SK-N-MC (cell line): ENCODE results near the gene HS3ST4.
"Not testable (repeated sequence)": the region's sequence is repeated elsewhere in the genome, so short reads cannot be mapped to it uniquely, and the experiment has no call there.

Experiments used
- DNase-seq: peaks from one replicate; pipeline ENCODE4 v3.0.0-alpha.2; 2011; ENCODE audit warnings: low read depth, low spot score
- H3K27ac ChIP-seq: fragments of 200-600 bp; sonication (generic); 2 replicates; pipeline ENCODE4 v1.5.1; 2016; ENCODE audit warnings: mixed run types
- H3K36me3 ChIP-seq: fragments of 200-600 bp; sonication (generic); 2 replicates; pipeline ENCODE4 v1.6.1; 2017; ENCODE audit warnings: antibody characterized with exemption, low read length, mixed read lengths; ENCODE audit not compliant: insufficient read depth
- H3K4me3 ChIP-seq: fragments of 200-600 bp; sonication (generic); 2 replicates; pipeline ENCODE4 v1.5.1; 2016
- H3K9ac ChIP-seq: fragments of 200-600 bp; sonication (generic); 2 replicates; pipeline ENCODE4 v1.8.0; 2017; ENCODE audit warnings: mixed run types, mixed read lengths; ENCODE audit not compliant: insufficient read length
- H3K9me3 ChIP-seq: fragments of 200-600 bp; sonication (generic); 2 replicates; pipeline ENCODE4 v1.6.1; 2017; ENCODE audit warnings: low read depth, mild to moderate bottlenecking, antibody characterized with exemption, low read length, moderate library complexity, mixed read lengths
- EZH2 ChIP-seq: fragments of 200-600 bp; sonication (generic); IDR thresholded peaks from one replicate; pipeline ENCODE4 v1.6.1; 2017; ENCODE audit warnings: antibody characterized with exemption
- FOXP2 ChIP-seq: optimal IDR thresholded peaks from 2 replicates; pipeline ENCODE3; 2011; ENCODE audit warnings: mild to moderate bottlenecking, moderate library complexity; ENCODE audit not compliant: insufficient read depth; ENCODE audit errors: extremely low read length, control extremely low read depth
- POLR2AphosphoS5 ChIP-seq: IDR thresholded peaks from 2 replicates; pipeline ENCODE4 v1.6.1; 2012; ENCODE audit warnings: mild to moderate bottlenecking, low read depth, low read length, borderline replicate concordance

Gene HS3ST4

DNA sequence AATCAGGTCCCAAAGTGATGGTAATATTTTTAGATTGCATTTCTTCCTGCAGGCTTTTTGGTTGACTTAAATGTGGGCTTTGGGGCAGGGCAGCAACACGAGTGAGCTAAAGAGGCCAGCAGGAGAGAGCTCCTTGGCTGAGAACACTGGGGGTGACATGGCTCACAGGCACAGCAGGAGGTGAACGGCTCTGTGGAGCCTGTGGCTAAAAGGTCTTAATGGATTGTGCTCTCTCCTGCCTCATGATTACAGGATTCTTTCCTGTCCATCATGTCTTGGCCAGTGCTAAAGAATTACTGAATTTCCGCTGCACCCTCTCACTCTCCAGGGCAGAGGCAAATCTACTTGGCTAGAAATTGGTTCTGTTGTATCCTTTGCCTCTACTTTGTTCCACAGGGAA, 366.6 kb downstream of the HS3ST4 start:
- Histone ChIP-seq H3K9ac (no peak overlapping the region), H3K9me3 (no peaks in the 10 kb centered on the region), H3K27ac (no peak overlapping the region), H3K4me3 (no peak overlapping the region), H3K36me3 (no peaks in the 10 kb centered on the region)
- no peak for DNase-seq
- TF ChIP-seq EZH2 (no peak), POLR2AphosphoS5 (no peak), FOXP2 (no peak)

DNA sequence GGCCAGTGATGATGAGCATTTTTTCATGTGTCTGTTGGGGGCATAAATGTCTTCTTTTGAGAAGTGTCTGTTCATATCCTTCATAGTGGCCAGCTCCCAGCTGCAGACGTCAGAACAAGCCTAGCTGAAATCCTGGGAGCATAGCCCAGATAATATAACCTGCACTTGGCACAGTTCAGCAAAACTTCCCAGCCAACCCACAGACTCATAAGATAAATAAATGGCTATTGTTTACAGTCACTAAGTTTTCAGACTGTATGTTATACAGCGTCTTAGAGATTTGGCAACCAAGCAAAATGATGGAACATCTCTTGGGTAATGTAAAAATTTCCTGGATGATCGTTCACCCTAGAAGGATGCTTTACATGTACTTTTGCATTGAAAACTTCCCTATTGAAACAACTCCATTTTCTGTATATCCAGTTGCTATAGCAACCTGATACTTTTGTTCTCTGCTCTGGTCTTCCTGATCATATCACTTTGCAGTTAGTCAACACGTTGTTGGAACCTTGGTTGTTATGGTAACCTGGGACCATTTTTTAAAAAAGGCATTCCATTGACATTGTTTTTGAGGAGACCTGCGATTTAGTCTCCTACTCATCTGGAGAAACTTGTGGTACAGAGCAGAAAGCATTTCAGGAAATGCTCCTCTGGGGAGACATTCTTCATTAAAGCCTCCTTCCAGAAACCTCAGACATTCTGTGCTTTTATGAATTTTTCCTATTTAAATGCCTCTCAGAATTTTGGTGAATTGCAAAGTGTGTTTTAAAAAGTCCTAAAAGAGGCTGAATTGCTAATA, 378.7 kb downstream of the HS3ST4 start:
- H3K27ac ChIP-seq, result peak overlapping the region; percentile 56
- peak; percentile 99 for DNase-seq
- peak overlapping the region; percentile 59; the same call in 1 of the 2 replicates for H3K4me3 ChIP-seq
- TF ChIP-seq POLR2AphosphoS5 (no peak; the same call in 1 of the 2 replicates), FOXP2 (no peak), EZH2 (no peak)
- H3K9me3 ChIP-seq, result no peaks in the 10 kb centered on the region
- no peaks in the 10 kb centered on the region for H3K36me3 ChIP-seq
- no peak overlapping the region for H3K9ac ChIP-seq

DNA sequence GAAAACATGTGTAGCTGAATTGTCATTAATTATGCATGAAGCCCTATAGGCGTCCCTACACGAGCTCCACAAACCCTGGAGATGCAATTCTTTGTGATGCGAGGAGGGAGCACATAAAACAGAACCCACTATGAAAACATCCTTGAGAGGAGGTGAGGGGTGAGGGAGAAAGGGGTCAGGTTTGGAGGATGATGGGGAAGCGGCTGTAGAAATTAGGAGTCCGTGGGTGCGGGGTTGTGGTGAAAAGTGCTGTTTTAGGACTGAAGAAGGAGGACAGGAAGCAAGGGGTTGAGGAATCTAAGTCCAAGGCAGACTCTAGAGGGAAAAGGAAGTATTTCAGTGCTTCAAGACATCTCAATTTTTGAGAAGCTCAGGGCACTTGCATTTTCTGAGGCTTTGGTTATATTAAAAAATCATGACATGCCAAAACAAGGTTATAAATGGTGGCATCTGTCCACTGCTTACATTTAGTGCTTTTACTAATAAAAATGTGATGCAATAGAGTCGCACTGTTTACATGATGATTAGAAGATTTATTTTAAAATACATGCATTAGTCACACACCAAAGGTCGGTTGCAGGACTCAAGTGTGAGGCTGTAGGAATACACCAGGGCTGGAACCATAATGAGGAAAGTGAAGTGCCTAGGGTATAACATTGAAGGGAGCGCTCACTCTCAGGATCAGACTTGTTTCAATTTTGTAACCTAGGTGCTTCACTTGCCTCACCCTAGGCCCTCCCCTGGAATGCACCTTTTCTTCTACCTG, 379.5 kb downstream of the HS3ST4 start:
- DNase-seq, result no peak
- no peaks in the 10 kb centered on the region for H3K36me3 ChIP-seq
- no peak overlapping the region for H3K9ac ChIP-seq
- no peaks in the 10 kb centered on the region for H3K9me3 ChIP-seq
- H3K4me3 ChIP-seq, result peak overlapping the region; percentile 59
- peak overlapping the region; percentile 56 for H3K27ac ChIP-seq
- TF ChIP-seq EZH2 (no peak), POLR2AphosphoS5 (no peak), FOXP2 (no peak)

DNA sequence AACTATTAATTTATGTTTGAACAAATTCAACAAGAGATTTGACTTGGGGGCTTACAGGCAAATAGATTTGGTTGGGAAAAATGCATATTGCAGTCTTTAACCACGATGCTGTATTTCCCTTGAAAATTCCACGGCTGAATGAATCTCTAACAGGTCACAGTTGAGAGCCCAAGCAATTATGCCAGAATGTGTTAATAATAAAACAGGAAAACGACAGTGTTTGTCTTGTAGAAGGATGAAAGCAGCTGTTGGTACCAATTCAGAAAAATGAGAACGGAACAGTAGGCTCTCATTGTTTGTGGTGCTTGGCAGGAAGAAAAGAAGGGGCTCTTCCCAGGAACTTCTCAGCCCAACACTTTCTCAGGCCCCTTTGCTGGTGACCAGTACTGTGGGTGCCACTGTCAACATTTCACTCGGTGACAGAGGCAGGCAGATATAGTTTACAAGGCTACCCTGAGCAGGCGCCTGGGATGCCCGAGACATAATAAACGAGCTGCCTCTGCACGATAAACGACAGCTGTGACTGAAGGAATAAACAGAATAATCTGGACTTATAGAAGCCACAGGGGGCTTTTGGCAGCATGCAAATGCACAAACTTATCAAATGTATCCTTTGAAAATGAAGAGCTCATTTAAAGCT, 387.1 kb downstream of the HS3ST4 start:
- TF ChIP-seq FOXP2, result peak; percentile 82
- TF ChIP-seq POLR2AphosphoS5, result no peak
- no peak for TF ChIP-seq EZH2
- Histone ChIP-seq H3K9ac (no peak overlapping the region), H3K9me3 (no peaks in the 10 kb centered on the region; the same call in 1 of the 2 replicates), H3K27ac (no peak overlapping the region), H3K4me3 (peak overlapping the region; percentile 42), H3K36me3 (no peaks in the 10 kb centered on the region)
- DNase-seq, result peak; percentile 32

DNA sequence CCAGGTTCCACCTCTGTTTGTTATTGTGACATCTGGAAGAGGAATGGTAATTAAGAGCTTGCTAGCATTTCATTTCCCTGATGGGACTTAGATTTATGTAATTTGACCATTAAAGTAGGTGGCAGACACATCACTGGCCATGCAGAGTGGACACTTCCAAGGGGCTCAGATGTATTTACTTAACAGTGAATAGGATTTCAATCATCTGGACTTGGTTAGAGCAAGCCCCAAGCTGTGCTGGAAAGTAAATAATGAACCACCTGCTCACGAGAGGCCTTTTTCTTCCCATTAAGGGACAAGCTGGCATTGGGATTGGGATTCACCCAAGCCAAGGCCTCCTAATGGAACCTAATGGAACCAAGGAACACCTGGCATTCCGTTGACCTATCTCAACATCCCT, 395.3 kb downstream of the HS3ST4 start:
- H3K27ac ChIP-seq, result no peak overlapping the region
- no peaks in the 10 kb centered on the region for H3K9me3 ChIP-seq
- TF ChIP-seq EZH2 (no peak), POLR2AphosphoS5 (no peak), FOXP2 (no peak)
- H3K9ac ChIP-seq, result no peak overlapping the region
- no peaks in the 10 kb centered on the region for H3K36me3 ChIP-seq
- H3K4me3 ChIP-seq, result no peak overlapping the region
- no peak for DNase-seq

DNA sequence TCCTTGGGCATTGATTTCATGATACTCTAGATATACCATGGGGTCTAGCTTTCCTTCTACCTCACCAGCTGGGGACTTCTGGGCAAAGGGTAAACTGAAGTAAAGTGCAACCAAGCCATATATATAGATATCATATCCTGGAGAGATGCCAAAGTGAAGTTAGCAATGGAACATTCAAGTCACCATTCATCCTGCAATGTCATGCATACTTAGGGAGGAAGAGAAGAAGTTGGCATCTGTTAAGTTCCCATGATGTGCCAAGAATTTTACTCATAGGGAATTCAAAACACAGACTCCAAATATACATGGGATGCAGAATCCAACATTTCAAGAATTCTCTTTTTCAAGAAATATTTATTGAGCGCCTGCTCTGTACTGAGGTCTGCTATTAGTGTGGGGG, 399.8 kb downstream of the HS3ST4 start:
- Histone ChIP-seq H3K4me3 (no peak overlapping the region), H3K9ac (no peak overlapping the region), H3K36me3 (no peaks in the 10 kb centered on the region), H3K27ac (no peak overlapping the region), H3K9me3 (no peaks in the 10 kb centered on the region)
- no peak for DNase-seq
- TF ChIP-seq FOXP2 (no peak), EZH2 (no peak), POLR2AphosphoS5 (no peak)

DNA sequence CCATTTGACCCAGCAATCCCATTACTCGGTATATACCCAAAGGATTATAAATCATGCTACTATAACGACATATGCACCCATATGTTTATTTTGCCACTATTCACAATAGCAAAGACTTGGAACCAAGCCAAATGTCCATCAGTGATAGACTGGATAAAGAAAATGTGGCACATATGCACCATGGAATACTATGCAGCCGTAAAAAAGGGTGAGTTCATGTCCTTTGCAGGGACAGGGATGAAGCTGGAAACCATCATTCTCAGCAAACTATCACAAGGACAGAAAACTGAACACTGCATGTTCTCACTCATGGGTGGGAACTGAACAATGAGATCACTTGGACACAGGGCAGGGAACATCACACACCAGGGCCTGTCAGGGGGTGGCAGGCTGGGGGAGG, 406.4 kb downstream of the HS3ST4 start:
- H3K9me3 ChIP-seq, H3K9ac ChIP-seq, H3K4me3 ChIP-seq, H3K27ac ChIP-seq, DNase-seq, H3K36me3 ChIP-seq: not testable (repeated sequence)

DNA sequence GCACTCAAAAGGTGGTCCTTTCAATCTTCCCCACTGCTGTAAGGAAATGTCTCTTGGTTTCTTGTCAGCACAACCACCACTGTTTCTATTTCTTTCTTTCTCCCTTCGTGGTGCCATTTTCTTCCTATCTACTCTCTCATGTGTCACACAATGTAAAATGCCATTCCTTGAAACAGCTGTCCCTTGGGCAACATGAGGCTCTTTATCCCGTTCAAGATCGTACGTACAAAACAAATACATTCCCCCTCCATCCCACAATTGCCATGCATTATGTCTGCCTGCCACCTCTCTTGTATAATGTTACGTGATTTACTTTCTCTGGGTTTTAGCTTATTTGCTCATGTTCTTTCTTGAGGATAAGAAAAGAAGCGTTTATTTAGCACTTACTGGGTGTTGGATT, 410.6 kb downstream of the HS3ST4 start:
- no peaks in the 10 kb centered on the region for H3K36me3 ChIP-seq
- no peaks in the 10 kb centered on the region for H3K9me3 ChIP-seq
- DNase-seq, result no peak
- H3K4me3 ChIP-seq, result no peak overlapping the region
- no peak overlapping the region for H3K9ac ChIP-seq
- no peak for TF ChIP-seq POLR2AphosphoS5
- TF ChIP-seq EZH2, result no peak
- no peak for TF ChIP-seq FOXP2
- H3K27ac ChIP-seq, result no peak overlapping the region
